Gastroesophageal sphincter (tissue), 3 donors: Measurements from ENCODE around the gene LARP1B.
"Not testable (repeated sequence)": the region's sequence is repeated elsewhere in the genome, so short reads cannot be mapped to it uniquely, and the experiment has no call there.

ENCODE experiments used
- POLR2AphosphoS5 ChIP-seq: sonication (generic); formaldehyde crosslinking; IDR thresholded peaks from one replicate; pipeline ENCODE4 v1.6.1; 2017; ENCODE audit warnings: antibody characterized with exemption
- TF ChIP-seq, protein P1 (sequence below), 4 experiments: fragments of 200-600 bp in 2 of 4; fragments of 450-650 bp in 2 of 4; sonication (generic) in 1 of 4; IDR thresholded peaks; one replicate each; pipeline ENCODE4 v1.5.1; 2017 to 2019; ENCODE audit warnings: antibody characterized with exemption in 4 of 4, mild to moderate bottlenecking in 2 of 4, moderate library complexity in 2 of 4

DNA sequence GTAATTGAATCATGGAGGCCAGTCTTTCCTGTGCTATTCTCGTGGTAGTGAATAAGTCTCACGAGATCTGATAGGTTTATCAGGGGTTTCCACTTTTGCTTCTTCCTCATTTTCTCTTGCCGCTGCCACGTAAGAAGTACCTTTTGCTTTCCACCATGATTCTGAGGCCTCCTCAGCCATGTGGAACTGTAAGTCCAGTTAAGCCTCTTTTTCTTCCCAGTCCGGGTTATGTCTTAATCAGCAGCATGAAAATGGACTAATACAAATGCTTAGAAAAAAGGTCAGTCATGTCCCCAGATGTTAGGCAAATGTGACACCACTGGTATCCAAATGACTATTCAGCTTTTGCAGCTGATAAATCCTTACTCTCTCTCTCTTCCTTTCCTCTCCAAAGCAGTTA is 184.3 kb downstream of the LARP1B start:
- not testable (repeated sequence) for TF ChIP-seq POLR2AphosphoS5
- TF ChIP-seq, protein P1, sequence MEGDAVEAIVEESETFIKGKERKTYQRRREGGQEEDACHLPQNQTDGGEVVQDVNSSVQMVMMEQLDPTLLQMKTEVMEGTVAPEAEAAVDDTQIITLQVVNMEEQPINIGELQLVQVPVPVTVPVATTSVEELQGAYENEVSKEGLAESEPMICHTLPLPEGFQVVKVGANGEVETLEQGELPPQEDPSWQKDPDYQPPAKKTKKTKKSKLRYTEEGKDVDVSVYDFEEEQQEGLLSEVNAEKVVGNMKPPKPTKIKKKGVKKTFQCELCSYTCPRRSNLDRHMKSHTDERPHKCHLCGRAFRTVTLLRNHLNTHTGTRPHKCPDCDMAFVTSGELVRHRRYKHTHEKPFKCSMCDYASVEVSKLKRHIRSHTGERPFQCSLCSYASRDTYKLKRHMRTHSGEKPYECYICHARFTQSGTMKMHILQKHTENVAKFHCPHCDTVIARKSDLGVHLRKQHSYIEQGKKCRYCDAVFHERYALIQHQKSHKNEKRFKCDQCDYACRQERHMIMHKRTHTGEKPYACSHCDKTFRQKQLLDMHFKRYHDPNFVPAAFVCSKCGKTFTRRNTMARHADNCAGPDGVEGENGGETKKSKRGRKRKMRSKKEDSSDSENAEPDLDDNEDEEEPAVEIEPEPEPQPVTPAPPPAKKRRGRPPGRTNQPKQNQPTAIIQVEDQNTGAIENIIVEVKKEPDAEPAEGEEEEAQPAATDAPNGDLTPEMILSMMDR (IDR thresholded peaks at IDR 0.05) = not testable (repeated sequence)
